OCI-LY1 (cell line): ENCODE measurements around the gene KDM2A.

Source experiments
- CTCF ChIP-seq: fragments of 200-600 bp; sonication (generic), shearing (Covaris generic); IDR thresholded peaks from 2 replicates; pipeline ENCODE4 v1.5.1; 2017; ENCODE audit warnings: mild to moderate bottlenecking, antibody characterized with exemption, low read length, moderate library complexity, mixed read lengths
- EZH2 ChIP-seq: fragments of 200-600 bp; sonication (generic), shearing (Covaris generic); IDR thresholded peaks from 2 replicates; pipeline ENCODE4 v1.8.0; 2017; ENCODE audit warnings: borderline replicate concordance, mixed run types, mild to moderate bottlenecking, antibody characterized with exemption, low read length, moderate library complexity, mixed read lengths

DNA sequence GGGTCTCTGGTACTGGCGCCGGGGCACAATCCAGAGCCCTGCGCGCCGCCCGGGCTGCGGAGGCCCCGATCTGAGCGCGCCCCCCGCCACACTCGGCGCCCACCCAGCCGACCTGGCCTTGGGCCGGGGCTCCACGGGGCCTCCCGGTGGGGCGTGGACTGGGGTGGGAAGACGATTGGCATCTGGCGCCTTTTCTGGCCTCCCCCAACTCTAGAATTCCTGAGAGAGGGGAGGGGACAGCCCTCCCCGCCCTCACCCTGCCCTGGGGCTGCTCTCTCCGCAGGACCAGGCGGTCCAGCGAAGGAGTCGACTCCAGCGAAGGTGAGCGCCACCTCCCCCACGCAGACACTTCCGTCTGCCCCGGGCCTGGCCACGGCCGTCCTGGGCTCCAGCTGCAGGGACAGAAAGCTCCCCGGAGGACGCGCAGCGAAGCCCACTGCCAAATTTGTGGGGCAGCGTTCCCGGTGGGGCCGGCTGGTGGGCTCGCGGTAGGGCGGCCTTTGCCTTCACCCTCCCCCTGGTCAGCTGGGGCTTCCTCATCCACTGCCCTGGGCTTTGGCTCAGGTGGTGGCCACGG lies 184.9 kb downstream of the KDM2A start:
- no peak for TF ChIP-seq CTCF
- no peak for TF ChIP-seq EZH2
